ENCODE results near the gene ARL3. TPM values are rescaled to one million over a fixed set of nuclear protein-coding genes. Genes with fewer than 3 reads are reported as not detected.

The ARL3 gene
- total and polyA plus RNA-seq, 12 donors, result 5.0 to 17.8 (median 13.6) TPM

GRCh38 chr10:102650655-102651454 is 63.3 kb downstream of the ARL3 start:
- Histone ChIP-seq H3K9me3 (no peaks in the 10 kb centered on the region), H3K27ac (peak overlapping the region in 8 of 10 donors; percentile 45 to 100 (median 99)), H3K36me3 (peaks cover 0 to 66% (median 16%) of the 10 kb centered on the region in 9 donors), H3K4me3 (peak overlapping the region in 2 of 10 donors; percentile 71 to 96), H3K4me1 (peaks cover 52 to 91% (median 78%) of the 10 kb centered on the region in 9 donors), H3K27me3 (no peaks in the 10 kb centered on the region)
- WGBS, 2 donors, result 40 to 57% methylated on average over 11 of the region's 11 CpGs
- DNase-seq, result no peak
- TF ChIP-seq CTCF (IDR thresholded peaks at IDR 0.05), result no peak
- intact Hi-C loops (cut with DNase I), result loop anchor here in 1 of 10 donors (5.0 kb wide), 1 partner anchor 61 kb away; the partner anchor contains the start of genes ARL3 and SFXN2
- no peak for ATAC-seq

GRCh38 chr10:102649797-102650654 is 64.2 kb downstream of the ARL3 start:
- WGBS, 2 donors, result 51 to 57% methylated on average over 12 of the region's 12 CpGs
- Histone ChIP-seq H3K36me3 (peaks cover 0 to 57% (median 7%) of the 10 kb centered on the region in 9 donors), H3K9me3 (no peaks in the 10 kb centered on the region), H3K4me3 (peak overlapping the region in 9 of 10 donors; percentile 18 to 96 (median 89)), H3K27ac (peak overlapping the region in 9 of 10 donors; percentile 58 to 100 (median 99)), H3K27me3 (no peaks in the 10 kb centered on the region), H3K4me1 (peaks cover 52 to 90% (median 78%) of the 10 kb centered on the region in 9 donors)
- DNase-seq (no peak), ATAC-seq (no peak)
- intact Hi-C loops (cut with DNase I), result loop anchor here in 5 of 10 donors (5.0 to 10.0 kb wide), 3 partner anchors 53 to 65 kb away; partner anchors contain the start of genes ARL3 (in 4 of the 5) and SFXN2 (in 4 of the 5)
- TF ChIP-seq CTCF (IDR thresholded peaks at IDR 0.05), result no peak

GRCh38 chr10:102648889-102649796 is 65.1 kb downstream of the ARL3 start:
- Histone ChIP-seq H3K27ac (peak overlapping the region in 9 of 10 donors; percentile 58 to 100 (median 99)), H3K27me3 (no peaks in the 10 kb centered on the region), H3K4me1 (peaks cover 52 to 87% (median 74%) of the 10 kb centered on the region in 9 donors), H3K4me3 (peak overlapping the region in 9 of 10 donors; percentile 18 to 96 (median 89)), H3K36me3 (peaks cover 0 to 49% (median 4%) of the 10 kb centered on the region in 9 donors), H3K9me3 (no peaks in the 10 kb centered on the region)
- no peak for TF ChIP-seq CTCF (IDR thresholded peaks at IDR 0.05)
- 24 to 32% methylated on average over 25 of the region's 25 CpGs for WGBS, 2 donors
- intact Hi-C loops (cut with DNase I), result loop anchor here in 4 of 10 donors (5.0 to 10.0 kb wide), 3 partner anchors 52 to 66 kb away; partner anchors contain the start of genes ARL3 (in 3 of the 4) and SFXN2 (in 3 of the 4)
- DNase-seq, result no peak
- ATAC-seq, result no peak

All from heart right ventricle (tissue), 16 donors.